ENCODE measurements around the gene DPYSL5. TPM values are rescaled to one million over a fixed set of nuclear protein-coding genes. Genes with fewer than 3 reads are reported as not detected.

Gene DPYSL5
- total RNA-seq, 2 donors from 2014 or later: 3.1 to 3.5 TPM

DNA sequence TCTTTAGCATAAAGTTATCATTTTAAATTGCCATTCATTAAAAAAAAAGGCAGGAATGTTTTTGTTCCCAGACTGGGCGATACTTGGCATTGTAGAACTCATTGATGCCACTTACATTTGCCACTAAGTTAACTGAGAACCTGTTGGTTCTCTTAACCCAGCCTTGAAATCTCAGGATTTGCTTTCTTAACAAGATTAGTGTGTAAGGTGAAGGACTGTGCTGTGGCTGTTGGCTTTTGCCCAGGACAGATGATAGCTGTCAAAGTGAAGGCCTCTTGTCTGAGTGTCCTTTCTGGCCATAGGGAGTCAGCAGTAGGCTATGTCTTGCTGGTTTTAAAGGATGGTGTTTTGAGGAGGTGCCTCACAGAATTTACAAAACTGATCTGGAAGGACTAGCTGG lies 2.6 kb downstream of the DPYSL5 start:
- Histone ChIP-seq H3K9me3 (ENCODE audit: control insufficient read depth, low read length) (no peaks in the 10 kb centered on the region), H3K36me3 (ENCODE audit: control insufficient read depth, insufficient read depth, low read length) (no peaks in the 10 kb centered on the region), H3K27ac (ENCODE audit: low read depth, low read length) (no peak overlapping the region), H3K4me3 (ENCODE audit: low read length) (no peak overlapping the region), H3K27me3 (ENCODE audit: control insufficient read depth, insufficient read depth, low read length, poor library complexity, severe bottlenecking) (peaks cover 83% of the 10 kb centered on the region), H3K9ac (ENCODE audit: extremely low read depth, low read length, poor library complexity, severe bottlenecking) (no peak overlapping the region), H3K4me1 (ENCODE audit: control insufficient read depth, insufficient read depth, low read length) (peaks cover 4% of the 10 kb centered on the region)
- Mint-ChIP-seq H3K4me3 (no peak overlapping the region), H3K27me3 (ENCODE audit: insufficient read depth) (peaks cover 89% of the 10 kb centered on the region), H3K27ac (no peak overlapping the region), H3K36me3 (ENCODE audit: low read depth) (no peaks in the 10 kb centered on the region), H3K9me3 (no peaks in the 10 kb centered on the region), H3K4me1 (peaks cover 6% of the 10 kb centered on the region)
- no peak for DNase-seq
- 60 to 94% methylated on average over 1 of the region's 1 CpG for WGBS, 2 experiments (ENCODE audit: insufficient coverage in 1 of 2, insufficient read length in 1 of 2)
- no peak for TF ChIP-seq CTCF (conservative IDR thresholded peaks at IDR 0.05)

GRCh38 chr2:26852405-26853306 lies 4.7 kb downstream of the DPYSL5 start:
- H3K27ac ChIP-seq (ENCODE audit: low read depth, low read length): no peak overlapping the region

DNA sequence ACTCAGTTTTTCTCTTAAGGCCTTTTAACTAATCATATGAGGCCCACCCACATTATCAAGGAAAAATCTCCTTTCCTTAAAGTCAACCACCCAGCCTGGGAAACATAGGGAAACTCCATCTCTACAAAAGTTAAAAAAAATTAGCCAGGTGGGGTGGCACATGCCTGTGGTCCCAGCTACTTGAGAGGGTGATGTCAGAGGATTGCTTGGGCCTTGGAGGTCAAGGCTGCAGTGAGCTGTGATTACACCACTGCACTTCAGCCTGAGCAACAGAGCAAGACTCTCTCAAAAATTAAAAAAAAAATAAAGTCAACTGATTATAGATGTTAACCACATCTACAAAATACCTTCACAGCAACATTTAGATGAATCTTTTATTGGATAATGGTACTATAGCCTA lies 5.8 kb downstream of the DPYSL5 start:
- no peak for TF ChIP-seq CTCF (conservative IDR thresholded peaks at IDR 0.05)
- DNase-seq: no peak
- peaks cover 80% of the 10 kb centered on the region for H3K27me3 Mint-ChIP-seq (ENCODE audit: insufficient read depth)
- Histone ChIP-seq H3K9me3 (ENCODE audit: control insufficient read depth, low read length) (no peaks in the 10 kb centered on the region), H3K36me3 (ENCODE audit: control insufficient read depth, insufficient read depth, low read length) (no peaks in the 10 kb centered on the region), H3K4me1 (ENCODE audit: control insufficient read depth, insufficient read depth, low read length) (peaks cover 4% of the 10 kb centered on the region), H3K27ac (ENCODE audit: low read depth, low read length) (no peak overlapping the region), H3K27me3 (ENCODE audit: control insufficient read depth, insufficient read depth, low read length, poor library complexity, severe bottlenecking) (peaks cover 52% of the 10 kb centered on the region), H3K9ac (ENCODE audit: extremely low read depth, low read length, poor library complexity, severe bottlenecking) (no peak overlapping the region), H3K4me3 (ENCODE audit: low read length) (no peak overlapping the region)
- no peaks in the 10 kb centered on the region for H3K36me3 Mint-ChIP-seq (ENCODE audit: low read depth)
- no peak overlapping the region for H3K4me3 Mint-ChIP-seq
- H3K4me1 Mint-ChIP-seq: no peaks in the 10 kb centered on the region
- no peak overlapping the region for H3K27ac Mint-ChIP-seq
- H3K9me3 Mint-ChIP-seq: no peaks in the 10 kb centered on the region

More at GRCh38 chr2:26852405-26853306, 4.7 kb downstream of the DPYSL5 start:
- WGBS, 2 experiments (ENCODE audit: insufficient coverage in 1 of 2, insufficient read length in 1 of 2): 69 to 73% methylated on average over 2 to 7 of the region's 7 CpGs
- no peaks in the 10 kb centered on the region for H3K9me3 Mint-ChIP-seq
- no peak overlapping the region for H3K4me3 Mint-ChIP-seq
- TF ChIP-seq CTCF (conservative IDR thresholded peaks at IDR 0.05): no peak
- Histone ChIP-seq H3K36me3 (ENCODE audit: control insufficient read depth, insufficient read depth, low read length) (no peaks in the 10 kb centered on the region), H3K27me3 (ENCODE audit: control insufficient read depth, insufficient read depth, low read length, poor library complexity, severe bottlenecking) (peaks cover 61% of the 10 kb centered on the region), H3K4me3 (ENCODE audit: low read length) (no peak overlapping the region), H3K9me3 (ENCODE audit: control insufficient read depth, low read length) (no peaks in the 10 kb centered on the region), H3K4me1 (ENCODE audit: control insufficient read depth, insufficient read depth, low read length) (peaks cover 4% of the 10 kb centered on the region), H3K9ac (ENCODE audit: extremely low read depth, low read length, poor library complexity, severe bottlenecking) (no peak overlapping the region)
- no peaks in the 10 kb centered on the region for H3K4me1 Mint-ChIP-seq
- H3K27ac Mint-ChIP-seq: no peak overlapping the region
- no peak for DNase-seq
- peaks cover 81% of the 10 kb centered on the region for H3K27me3 Mint-ChIP-seq (ENCODE audit: insufficient read depth)
- no peaks in the 10 kb centered on the region for H3K36me3 Mint-ChIP-seq (ENCODE audit: low read depth)
